Skeletal muscle tissue (tissue), 2 donors: ENCODE measurements around the gene SYNE1. TPM values are rescaled to one million over a fixed set of nuclear protein-coding genes. Genes with fewer than 3 reads are reported as not detected.

Experiments used
- small RNA-seq: library from RNA; depleted of rRNA; stranded (forward); fragments of <200 nt; gene quantifications from one replicate; pipeline ENCODE3, GENCODE V24; 2014
- total RNA-seq: library from RNA; depleted of rRNA; stranded (reverse); fragments of >200 nt; gene quantifications from one replicate; pipeline ENCODE4 v1.2.3, GENCODE V29; 2014

The SYNE1 gene
- total RNA-seq, 1 donor from 2014 or later: 195 TPM

Small RNA genes within 50 kb of the gene (small RNA-seq; reads per million reads assigned to genes)
- gene RNA5SP223: not detected

Other genes starting within 250 kb of the SYNE1 start
- 12.0 TPM for gene MYCT1, start 60.5 kb upstream of the SYNE1 start, total RNA-seq
- not detected for gene VIP, start 113.4 kb upstream of the SYNE1 start, total RNA-seq